ENCODE data around the gene WDR31.

Gene WDR31

DNA sequence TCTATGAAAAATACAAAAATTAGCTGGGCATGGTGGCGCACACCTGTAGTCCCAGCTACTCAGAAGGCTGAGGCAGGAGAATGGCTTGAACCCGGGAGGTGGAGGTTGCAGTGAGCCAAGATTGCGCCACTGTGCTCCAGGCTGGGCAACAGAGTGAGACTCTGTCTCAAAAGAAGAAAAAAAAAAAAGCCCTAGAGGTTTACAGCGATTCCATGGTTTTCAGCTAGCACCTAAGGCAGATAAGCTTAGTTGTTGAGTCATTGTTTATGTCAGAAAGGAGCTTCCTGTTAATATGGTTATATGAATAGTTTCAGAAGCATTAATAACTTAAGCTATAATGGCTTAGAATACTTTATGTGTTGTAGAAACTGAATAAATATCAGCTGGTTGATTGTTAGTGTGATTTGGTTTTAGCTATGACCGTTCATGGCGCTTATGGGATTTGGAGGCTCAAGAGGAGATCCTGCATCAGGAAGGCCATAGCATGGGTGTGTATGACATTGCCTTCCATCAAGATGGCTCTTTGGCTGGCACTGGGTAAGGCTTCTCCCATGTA lies 49.9 kb downstream of the WDR31 start:
- no peak for DNase-seq

DNA sequence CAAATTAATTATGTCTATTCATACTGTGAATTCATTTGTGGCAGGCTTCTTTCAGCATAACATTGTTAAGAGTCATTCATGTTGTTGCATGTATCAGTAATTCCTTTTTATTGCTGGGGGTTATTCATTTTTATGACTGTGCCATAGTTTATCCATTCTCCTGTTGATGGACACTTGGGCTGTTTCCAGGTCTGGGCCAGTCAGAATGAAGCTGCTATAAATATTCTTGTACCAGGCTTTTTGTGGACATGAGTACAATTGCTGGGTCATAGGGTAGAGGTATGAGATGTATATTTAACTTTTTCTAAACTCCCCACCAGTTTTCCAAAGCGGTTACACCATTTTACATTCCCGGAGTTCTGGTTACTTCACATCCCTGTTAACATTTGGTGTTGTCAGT lies 51.0 kb downstream of the WDR31 start:
- DNase-seq = no peak

GRCh38 chr9:113281356-113281755 lies 58.7 kb downstream of the WDR31 start:
- DNase-seq = no peak

GRCh38 chr9:113278840-113279239 lies 61.2 kb downstream of the WDR31 start:
- no peak for DNase-seq

DNA sequence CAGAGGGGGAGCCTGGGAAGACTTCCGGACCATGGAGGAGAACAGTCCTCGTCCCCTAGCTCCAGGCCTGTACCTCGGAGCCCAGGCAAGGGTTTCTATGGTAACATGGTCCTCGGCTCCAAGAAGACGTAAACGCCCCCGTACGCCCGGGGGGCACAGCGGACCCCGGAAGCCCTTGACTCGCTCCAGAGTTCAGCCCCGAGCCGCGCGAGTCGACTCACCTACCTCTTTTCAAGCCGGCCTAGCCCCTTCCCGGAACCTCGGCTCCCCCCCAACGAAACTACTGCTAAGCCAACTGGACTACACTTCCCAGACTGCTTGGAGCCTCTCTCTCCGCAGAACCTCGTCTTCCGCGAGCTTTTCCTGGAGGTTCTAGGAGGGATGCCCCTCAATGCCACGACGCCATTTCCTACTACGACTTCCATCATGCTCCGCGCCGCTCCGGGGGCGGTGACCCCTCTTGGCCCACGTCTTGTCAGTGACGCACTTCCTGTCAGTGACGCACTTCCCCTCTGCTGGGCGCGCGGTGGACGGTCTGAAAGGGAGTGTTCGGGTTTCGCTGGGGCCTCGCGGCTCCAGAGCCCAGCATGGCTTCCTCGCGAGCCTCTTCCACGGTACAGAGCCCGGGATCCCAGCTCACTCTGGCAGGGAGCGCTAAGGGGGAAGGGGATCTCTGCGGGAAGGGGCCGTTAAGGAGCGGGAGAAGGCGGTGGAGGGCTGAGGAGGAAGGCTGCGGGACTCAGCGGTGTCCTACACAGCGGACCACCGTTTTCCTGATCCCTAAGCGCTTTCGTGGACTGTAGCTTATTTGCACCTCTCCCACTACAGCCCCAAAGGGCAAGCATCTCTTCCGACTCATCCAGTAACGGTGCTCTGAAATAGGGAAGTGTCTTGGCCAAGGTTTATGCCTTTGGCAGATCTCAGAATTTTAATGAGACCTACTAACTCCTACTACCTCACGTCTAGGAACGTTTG lies 64.6 kb downstream of the WDR31 start, which contains the start of the genes CDC26 and PRPF4:
TSS of gene CDC26 (minus strand) at position 416 of the 975 bp plus-strand sequence. CDS start 3,065 bp downstream, outside the sequence.
TSS of gene PRPF4 (plus strand) at position 502 of the 975 bp plus-strand sequence. CDS start at position 588, 86 bp downstream.
- DNase-seq = peak; percentile 100

DNA sequence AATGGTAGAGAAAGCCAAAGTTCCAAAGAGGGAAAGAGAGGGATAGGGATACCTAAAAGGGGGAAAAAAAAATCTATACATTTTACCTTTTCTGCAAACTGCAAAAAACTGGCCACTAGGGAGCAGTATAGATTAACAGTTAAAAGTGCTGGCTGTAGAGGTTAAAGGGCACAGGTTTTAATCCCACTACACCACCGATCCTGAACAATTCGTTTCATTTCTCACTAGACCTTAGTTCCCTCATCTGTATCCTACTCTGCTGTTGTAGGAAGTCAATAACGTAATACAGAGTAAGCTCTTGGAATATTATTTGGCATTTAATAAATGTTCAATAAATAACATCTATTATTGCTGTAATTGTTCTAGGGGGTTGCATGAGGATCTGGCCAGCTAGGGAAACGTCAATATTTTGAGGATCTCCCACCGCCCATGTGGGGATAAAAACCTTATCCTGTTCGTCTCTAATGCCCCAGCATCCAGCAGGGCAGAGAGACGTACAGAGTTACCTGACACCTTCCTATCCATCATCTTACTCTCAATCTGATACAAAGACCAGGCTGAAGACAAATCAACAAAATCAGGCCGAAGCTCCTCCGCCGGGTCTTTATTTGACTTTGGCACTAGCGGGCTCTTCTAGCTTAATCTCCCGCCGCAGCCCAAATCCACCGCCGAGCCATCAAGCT lies 65.5 kb downstream of the WDR31 start:
- DNase-seq = peak; percentile 85

DNA sequence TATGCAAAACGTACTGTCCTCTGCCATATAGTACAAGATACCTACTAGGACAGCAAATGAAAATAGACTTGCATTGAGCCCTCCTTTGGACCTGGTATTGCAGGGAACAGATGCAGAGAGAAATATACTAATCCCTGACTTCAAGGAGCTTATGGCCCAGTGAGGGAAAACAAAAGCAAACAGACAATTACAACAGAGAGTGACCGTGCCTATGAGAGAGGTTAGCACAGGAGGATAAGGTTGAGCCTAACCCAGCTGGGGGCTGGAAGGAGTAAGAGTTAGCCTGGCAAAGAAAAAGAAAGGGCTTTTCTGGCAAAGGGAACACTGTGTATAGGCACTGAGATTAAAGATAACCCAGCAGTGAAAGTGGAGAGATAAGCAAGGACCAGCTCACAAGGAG lies 70.2 kb downstream of the WDR31 start:
- DNase-seq = no peak

DNA sequence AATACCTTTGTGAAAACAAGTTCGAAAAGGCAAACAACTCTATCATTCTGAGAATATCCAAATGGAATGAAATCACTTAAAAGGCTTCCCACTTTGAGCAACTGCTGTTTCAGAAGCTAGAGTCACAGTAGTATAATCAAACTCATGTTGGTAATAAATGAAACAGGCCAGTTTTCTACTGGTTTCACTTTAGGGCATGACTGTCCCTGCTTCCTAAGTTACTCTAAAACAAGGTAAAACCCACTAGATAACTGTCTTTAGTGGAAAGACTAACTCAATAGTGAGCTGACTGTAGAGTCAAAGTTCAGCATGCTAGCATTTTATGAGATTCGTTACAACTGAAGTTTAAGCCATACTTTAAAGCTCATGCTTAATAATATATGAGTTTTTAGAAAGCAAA lies 70.7 kb downstream of the WDR31 start:
- no peak for DNase-seq

DNA sequence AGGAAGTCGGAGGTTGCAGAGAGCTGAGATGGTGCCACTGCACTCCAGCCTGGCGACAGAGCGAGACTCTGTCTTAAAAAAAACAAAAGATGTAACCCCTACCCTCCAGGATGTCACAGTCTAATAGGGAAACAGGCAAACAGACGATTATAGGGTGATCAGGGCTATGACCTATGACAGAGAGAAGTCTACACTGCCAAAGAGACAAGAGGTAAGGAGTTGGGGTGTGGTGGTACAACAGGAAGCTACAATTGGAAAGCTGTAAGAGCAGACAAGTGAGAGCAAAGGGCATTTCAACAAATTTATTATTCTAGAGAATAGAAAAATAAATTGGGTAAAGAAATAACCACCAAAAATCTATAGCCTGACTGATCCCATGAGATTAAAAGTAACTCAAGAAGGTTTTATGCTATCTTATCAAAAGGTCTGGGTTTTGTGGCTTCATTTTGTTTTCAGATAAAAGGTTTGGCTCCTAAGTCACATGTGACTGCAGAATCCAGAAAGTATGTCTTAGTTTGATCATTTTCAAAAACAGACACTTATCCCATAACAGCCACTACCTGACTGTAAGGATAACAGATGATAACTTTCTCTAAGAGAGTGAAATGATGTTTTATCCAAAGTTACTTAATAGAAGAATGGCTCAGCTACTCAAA lies 72.0 kb downstream of the WDR31 start:
- DNase-seq = no peak

DNA sequence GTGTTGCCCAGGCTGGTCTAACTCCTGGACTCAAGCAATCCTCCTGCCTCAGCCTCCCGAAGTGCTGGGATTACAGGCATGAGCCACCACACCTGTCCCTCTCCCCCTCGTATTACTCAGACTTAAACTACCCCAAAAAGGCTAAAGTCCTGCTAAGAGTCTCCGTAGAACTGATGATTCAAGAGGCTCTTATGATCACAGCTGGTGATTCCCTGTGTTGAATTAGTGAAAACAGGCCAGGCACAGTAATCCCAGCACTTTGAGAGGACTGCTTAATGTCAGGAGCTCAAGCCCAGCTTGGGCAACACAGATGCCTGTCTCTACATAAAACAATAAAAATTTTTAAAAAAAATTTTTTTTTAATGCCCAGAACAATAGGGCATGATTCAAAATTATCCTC lies 73.9 kb downstream of the WDR31 start:
- no peak for DNase-seq
